A549 treated with RU486 at 1 μM for 4 hours (cell line): Measurements from ENCODE around the gene ISOC2. TPM values are rescaled to one million over a fixed set of nuclear protein-coding genes. Genes with fewer than 3 reads are reported as not detected.

Experiments
- total RNA-seq: library from RNA; stranded (reverse); fragments of 200-300 nt; extraction: Qiagen RNA extraction; gene quantifications from 5 replicates; pipeline ENCODE4 v1.2.3, GENCODE V29; 2022; ENCODE audit warnings: low read depth

ISOC2 gene
- total RNA-seq = 54.3 to 66.1 TPM (median 59.7 TPM) in 5 replicates

GRCh38 chr19:55461259-55461973 is at the start of gene ISOC2:
Gene ISOC2 (minus strand): TSS chr19:55461642. CDS start chr19:55456486, 5,156 bp downstream.

GRCh38 chr19:55487924-55488687 is 26.7 kb upstream of the ISOC2 start, which contains the start of gene SSC5D:
Gene SSC5D (plus strand): TSS chr19:55488436. CDS start chr19:55488590, 154 bp downstream.

GRCh38 chr19:55484593-55485438 is 23.4 kb upstream of the ISOC2 start, which contains the start of gene NAT14:
Gene NAT14 (plus strand): TSS chr19:55485188. CDS start chr19:55485709, 521 bp downstream.

GRCh38 chr19:55476100-55476775 is 14.8 kb upstream of the ISOC2 start, which contains the start of gene ZNF628:
Gene ZNF628 (plus strand): TSS chr19:55476617. CDS start chr19:55479911, 3,294 bp downstream.

GRCh38 chr19:55464662-55465054 is 3.2 kb upstream of the ISOC2 start, which contains the start of gene C19orf85:
Gene C19orf85 (minus strand): TSS chr19:55464751. CDS start chr19:55464554, 197 bp downstream.

GRCh38 chr19:55443045-55443823 is 18.2 kb downstream of the ISOC2 start, which contains the start of gene SHISA7:
Gene SHISA7 (minus strand): TSS chr19:55443300. CDS start chr19:55442863, 437 bp downstream.

GRCh38 chr19:55407550-55407799 is 54.0 kb downstream of the ISOC2 start, which contains the start of gene UBE2S:
Gene UBE2S (minus strand): TSS chr19:55407788. CDS start chr19:55407589, 199 bp downstream.

Other genes with a start within 250 kb of the ISOC2 start
- 3.3 to 5.6 TPM (median 5.2 TPM) in 5 replicates for gene TMEM86B, start 232.9 kb downstream of the ISOC2 start, total RNA-seq
- gene PPP6R1, start 202.6 kb downstream of the ISOC2 start, total RNA-seq = 90.1 to 134 TPM (median 119 TPM) in 5 replicates
- 119 to 147 TPM (median 136 TPM) in 5 replicates for gene HSPBP1, start 181.5 kb downstream of the ISOC2 start, total RNA-seq
- gene BRSK1, start 177.6 kb downstream of the ISOC2 start, total RNA-seq = 2.8 to 5.2 TPM (median 3.7 TPM) in 5 replicates
- gene TMEM150B, start 136.3 kb downstream of the ISOC2 start, total RNA-seq = 0.13 TPM in 1 of 5 replicates, not detected in the others
- 5.2 to 10.5 TPM (median 8.2 TPM) in 5 replicates for gene KMT5C, start 121.8 kb downstream of the ISOC2 start, total RNA-seq
- 0.50 to 4.3 TPM (median 1.4 TPM) in 5 replicates for gene COX6B2, start 106.9 kb downstream of the ISOC2 start, total RNA-seq
- 0.06 to 0.19 TPM (median 0.14 TPM) in 4 of 5 replicates, not detected in the other for gene GARIN5B, start 98.4 kb downstream of the ISOC2 start, total RNA-seq
- 37.5 to 64.5 TPM (median 50.0 TPM) in 5 replicates for gene IL11, start 91.2 kb downstream of the ISOC2 start, total RNA-seq
- 0.85 to 2.5 TPM (median 1.5 TPM) in 5 replicates for gene TMEM190, start 84.8 kb downstream of the ISOC2 start, total RNA-seq
- 3.2 to 11.8 TPM (median 11.4 TPM) in 5 replicates for gene TMEM238, start 77.3 kb downstream of the ISOC2 start, total RNA-seq
- gene RPL28, start 75.7 kb downstream of the ISOC2 start, total RNA-seq = 2,587 to 3,378 TPM (median 2,939 TPM) in 5 replicates
- gene UBE2S, start 53.9 kb downstream of the ISOC2 start, total RNA-seq = 361 to 580 TPM (median 509 TPM) in 5 replicates
- gene SHISA7, start 18.3 kb downstream of the ISOC2 start, total RNA-seq = 0.02 TPM in 1 of 5 replicates, not detected in the others
- gene C19orf85, start 3.1 kb upstream of the ISOC2 start, total RNA-seq = not detected in 5 replicates
- 4.1 to 8.9 TPM (median 8.1 TPM) in 5 replicates for gene ZNF628, start 15.0 kb upstream of the ISOC2 start, total RNA-seq
- 35.9 to 69.5 TPM (median 57.9 TPM) in 5 replicates for gene NAT14, start 23.5 kb upstream of the ISOC2 start, total RNA-seq
- gene SSC5D, start 26.8 kb upstream of the ISOC2 start, total RNA-seq = 0.54 to 1.2 TPM (median 0.95 TPM) in 5 replicates
- gene SBK2, start 75.5 kb upstream of the ISOC2 start, total RNA-seq = 1.4 to 2.7 TPM (median 2.3 TPM) in 5 replicates
- gene SBK3, start 83.9 kb upstream of the ISOC2 start, total RNA-seq = 1.4 to 2.0 TPM (median 1.7 TPM) in 5 replicates
- gene ZNF579, start 119.2 kb upstream of the ISOC2 start, total RNA-seq = 17.5 to 33.5 TPM (median 31.6 TPM) in 5 replicates
- gene FIZ1, start 137.9 kb upstream of the ISOC2 start, total RNA-seq = 22.4 to 26.6 TPM (median 25.4 TPM) in 5 replicates
- 12.9 to 20.5 TPM (median 17.4 TPM) in 5 replicates for gene ZNF524, start 138.6 kb upstream of the ISOC2 start, total RNA-seq
- gene ZNF865, start 144.0 kb upstream of the ISOC2 start, total RNA-seq = 7.3 to 16.1 TPM (median 12.2 TPM) in 5 replicates
- gene ZNF784, start 162.9 kb upstream of the ISOC2 start, total RNA-seq = 4.6 to 6.7 TPM (median 6.5 TPM) in 5 replicates
- 29.8 to 60.8 TPM (median 53.2 TPM) in 5 replicates for gene ZNF580, start 179.4 kb upstream of the ISOC2 start, total RNA-seq
- gene ZNF581, start 182.0 kb upstream of the ISOC2 start, total RNA-seq = 35.3 to 52.1 TPM (median 49.6 TPM) in 5 replicates
- 15.2 to 19.9 TPM (median 19.1 TPM) in 5 replicates for gene CCDC106, start 186.6 kb upstream of the ISOC2 start, total RNA-seq
- gene U2AF2, start 193.4 kb upstream of the ISOC2 start, total RNA-seq = 265 to 295 TPM (median 292 TPM) in 5 replicates
- 123 to 213 TPM (median 191 TPM) in 5 replicates for gene EPN1, start 213.6 kb upstream of the ISOC2 start, total RNA-seq